ENCODE results near the gene SLC22A23.

DNA sequence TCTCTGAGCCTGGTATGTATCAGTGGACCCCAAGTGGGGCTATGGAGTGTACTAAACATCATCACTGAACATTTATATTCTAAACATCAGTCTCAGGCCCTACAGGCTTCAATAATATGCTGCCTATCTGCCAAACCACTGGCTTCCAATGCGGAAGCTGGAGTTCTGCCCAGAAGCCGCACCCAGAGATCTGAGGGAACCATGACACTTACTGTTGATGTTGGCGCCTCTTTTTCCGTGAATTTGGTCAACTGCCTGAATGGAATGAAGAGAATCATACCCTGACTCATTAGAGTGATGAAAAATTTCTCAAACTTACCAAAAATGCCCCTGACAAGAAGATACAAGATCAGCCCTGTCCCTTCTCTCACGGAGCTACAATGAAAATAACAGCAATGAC is 66.2 kb downstream of the SLC22A23 start:
- TF ChIP-seq, protein P1, sequence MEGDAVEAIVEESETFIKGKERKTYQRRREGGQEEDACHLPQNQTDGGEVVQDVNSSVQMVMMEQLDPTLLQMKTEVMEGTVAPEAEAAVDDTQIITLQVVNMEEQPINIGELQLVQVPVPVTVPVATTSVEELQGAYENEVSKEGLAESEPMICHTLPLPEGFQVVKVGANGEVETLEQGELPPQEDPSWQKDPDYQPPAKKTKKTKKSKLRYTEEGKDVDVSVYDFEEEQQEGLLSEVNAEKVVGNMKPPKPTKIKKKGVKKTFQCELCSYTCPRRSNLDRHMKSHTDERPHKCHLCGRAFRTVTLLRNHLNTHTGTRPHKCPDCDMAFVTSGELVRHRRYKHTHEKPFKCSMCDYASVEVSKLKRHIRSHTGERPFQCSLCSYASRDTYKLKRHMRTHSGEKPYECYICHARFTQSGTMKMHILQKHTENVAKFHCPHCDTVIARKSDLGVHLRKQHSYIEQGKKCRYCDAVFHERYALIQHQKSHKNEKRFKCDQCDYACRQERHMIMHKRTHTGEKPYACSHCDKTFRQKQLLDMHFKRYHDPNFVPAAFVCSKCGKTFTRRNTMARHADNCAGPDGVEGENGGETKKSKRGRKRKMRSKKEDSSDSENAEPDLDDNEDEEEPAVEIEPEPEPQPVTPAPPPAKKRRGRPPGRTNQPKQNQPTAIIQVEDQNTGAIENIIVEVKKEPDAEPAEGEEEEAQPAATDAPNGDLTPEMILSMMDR (IDR thresholded peaks at IDR 0.05), result no peak
- TF ChIP-seq EP300 (IDR thresholded peaks at IDR 0.05), result no peak
- TF ChIP-seq POLR2A (IDR thresholded peaks at IDR 0.05), result no peak
